Testis (tissue), 3 donors: ENCODE results near the gene SDC1. TPM values are rescaled to one million over a fixed set of nuclear protein-coding genes. Genes with fewer than 3 reads are reported as not detected.

Source experiments
- DNase-seq: peaks from one replicate; pipeline ENCODE4 v3.0.0-alpha.2; 2019
- H3K27ac ChIP-seq, 2 donors: fragments of 200-600 bp; sonication (generic); one replicate each; pipeline ENCODE4 v1.5.1; 2019
- H3K27me3 ChIP-seq: fragments of 200-600 bp; sonication (generic); one replicate; pipeline ENCODE4 v1.5.1; 2019
- H3K36me3 ChIP-seq: fragments of 200-600 bp; sonication (generic); one replicate; pipeline ENCODE4 v1.5.1; 2017; ENCODE audit warnings: low read depth; ENCODE audit errors: missing control alignments
- H3K4me1 ChIP-seq: fragments of 200-600 bp; sonication (generic); one replicate; pipeline ENCODE4 v1.5.1; 2019
- H3K4me3 ChIP-seq, 2 donors: fragments of 200-600 bp; sonication (generic); one replicate each; pipeline ENCODE4 v1.5.1; 2017 to 2019
- H3K9me3 ChIP-seq: fragments of 200-600 bp; sonication (generic); one replicate; pipeline ENCODE4 v1.5.1; 2017
- POLR2A ChIP-seq: fragments of 450-650 bp; IDR thresholded peaks from one replicate; pipeline ENCODE4 v1.6.1; 2017; ENCODE audit warnings: antibody characterized with exemption, mild to moderate bottlenecking, moderate library complexity
- WGBS, 2 donors: methylation state at CpG; one replicate each; pipeline ENCODE4 v1.1.5; 2018; 5-methylcytosine and 5-hydroxymethylcytosine counted together
- intact Hi-C: fragments of 100-400 bp; cut with DNase I; formaldehyde crosslinking; loops from one replicate; pipeline ENCODE4 v1.15.1; 2023; ENCODE audit warnings: low total_unique reads
- polyA plus RNA-seq: library from polyadenylated mRNA; stranded (reverse); fragments of 350-450 nt; fragmentation: Illumina TruSeq; extraction: RNeasy Lipid Tissue Mini Kit (QIAGEN cat#74804); gene quantifications from one replicate; pipeline ENCODE4 v1.2.3, GENCODE V29; 2014; ENCODE audit warnings: low read depth, low replicate concordance; ENCODE audit not compliant: insufficient read depth
- total RNA-seq, 2 donors: library from RNA; depleted of rRNA; stranded (reverse); fragments of >200 nt; gene quantifications; one replicate each; pipeline ENCODE4 v1.2.3, GENCODE V29; 2016
- TF ChIP-seq, protein P1 (sequence below), 3 experiments: fragments of 450-650 bp in 2 of 3; fragments of 200-600 bp in 1 of 3; sonication (generic) in 1 of 3; IDR thresholded peaks; one replicate each; pipeline ENCODE4 v1.5.1; 2016 to 2019; ENCODE audit warnings: antibody characterized with exemption in 3 of 3, mild to moderate bottlenecking in 2 of 3, moderate library complexity in 1 of 3

Gene SDC1
- total and polyA plus RNA-seq, 3 donors from 2014 or later, result 8.7 to 11.9 (median 9.2) TPM

DNA sequence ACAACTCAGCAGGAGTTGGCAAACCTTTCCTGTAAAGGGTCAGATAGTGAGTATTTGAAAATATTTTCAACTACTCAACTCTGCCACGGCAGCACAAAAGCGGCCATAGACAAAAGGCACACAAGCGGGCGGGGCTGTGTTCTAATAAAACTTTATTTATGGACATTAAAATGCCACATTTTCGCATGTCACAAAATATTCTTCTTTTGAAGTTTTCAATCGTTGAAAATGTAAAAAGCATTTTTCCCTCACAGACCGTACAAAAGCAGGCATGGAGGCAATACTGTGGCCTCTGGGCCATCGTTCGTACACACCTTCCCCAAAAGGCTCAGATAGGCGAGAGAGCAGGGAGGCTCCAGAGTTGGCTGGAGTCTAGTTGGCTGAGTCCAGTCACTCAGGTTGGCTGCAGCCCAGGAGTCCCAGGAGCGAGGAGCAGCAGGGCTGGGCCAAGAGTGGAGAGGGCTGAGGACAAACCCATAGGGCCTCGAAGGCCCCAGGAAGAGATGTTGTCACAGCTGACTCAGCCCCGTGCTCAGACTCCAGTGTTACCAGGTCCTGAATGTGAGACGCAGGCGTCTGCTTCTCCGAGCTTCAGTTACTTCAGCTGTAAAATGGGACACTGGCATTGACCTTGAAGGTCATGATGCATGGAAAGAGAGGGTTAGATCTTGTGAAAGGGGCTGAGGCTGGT lies 42.5 kb downstream of the SDC1 start:
- peak; percentile 20 for DNase-seq
- WGBS, 2 donors, result 84 to 86% methylated on average over 14 to 16 of the region's 16 CpGs
- Histone ChIP-seq H3K27ac (no peak overlapping the region), H3K36me3 (no peaks in the 10 kb centered on the region), H3K27me3 (no peaks in the 10 kb centered on the region), H3K4me3 (no peak overlapping the region), H3K9me3 (no peaks in the 10 kb centered on the region), H3K4me1 (no peaks in the 10 kb centered on the region)
- TF ChIP-seq POLR2A, result no peak
- TF ChIP-seq, protein P1, sequence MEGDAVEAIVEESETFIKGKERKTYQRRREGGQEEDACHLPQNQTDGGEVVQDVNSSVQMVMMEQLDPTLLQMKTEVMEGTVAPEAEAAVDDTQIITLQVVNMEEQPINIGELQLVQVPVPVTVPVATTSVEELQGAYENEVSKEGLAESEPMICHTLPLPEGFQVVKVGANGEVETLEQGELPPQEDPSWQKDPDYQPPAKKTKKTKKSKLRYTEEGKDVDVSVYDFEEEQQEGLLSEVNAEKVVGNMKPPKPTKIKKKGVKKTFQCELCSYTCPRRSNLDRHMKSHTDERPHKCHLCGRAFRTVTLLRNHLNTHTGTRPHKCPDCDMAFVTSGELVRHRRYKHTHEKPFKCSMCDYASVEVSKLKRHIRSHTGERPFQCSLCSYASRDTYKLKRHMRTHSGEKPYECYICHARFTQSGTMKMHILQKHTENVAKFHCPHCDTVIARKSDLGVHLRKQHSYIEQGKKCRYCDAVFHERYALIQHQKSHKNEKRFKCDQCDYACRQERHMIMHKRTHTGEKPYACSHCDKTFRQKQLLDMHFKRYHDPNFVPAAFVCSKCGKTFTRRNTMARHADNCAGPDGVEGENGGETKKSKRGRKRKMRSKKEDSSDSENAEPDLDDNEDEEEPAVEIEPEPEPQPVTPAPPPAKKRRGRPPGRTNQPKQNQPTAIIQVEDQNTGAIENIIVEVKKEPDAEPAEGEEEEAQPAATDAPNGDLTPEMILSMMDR (IDR thresholded peaks at IDR 0.05), result no peak
- intact Hi-C loops, result no loop called here

DNA sequence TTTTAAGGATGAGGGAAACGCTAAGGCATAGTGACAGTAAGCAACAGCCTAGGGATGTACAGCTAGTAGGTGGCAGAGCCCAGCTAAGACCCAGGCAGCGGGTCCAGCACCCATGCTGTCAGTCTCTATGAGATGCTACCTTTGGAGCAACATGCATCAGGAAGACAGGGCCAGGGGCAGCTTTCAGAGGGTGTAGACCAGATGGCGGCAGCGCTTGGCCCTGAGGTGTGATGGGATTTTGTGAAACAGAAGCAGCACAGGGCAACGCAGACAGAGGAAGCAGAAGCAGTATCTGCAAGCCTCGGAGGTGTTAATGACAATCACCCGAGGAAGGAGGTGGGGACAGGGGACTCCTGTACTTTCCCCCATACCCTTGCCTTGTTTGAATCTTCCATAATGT lies 43.2 kb downstream of the SDC1 start:
- Histone ChIP-seq H3K9me3 (no peaks in the 10 kb centered on the region), H3K4me1 (no peaks in the 10 kb centered on the region), H3K4me3 (no peak overlapping the region), H3K27me3 (no peaks in the 10 kb centered on the region), H3K36me3 (no peaks in the 10 kb centered on the region), H3K27ac (no peak overlapping the region)
- no peak for TF ChIP-seq POLR2A
- TF ChIP-seq, protein P1 (IDR thresholded peaks at IDR 0.05), result no peak
- intact Hi-C loops, result no loop called here
- WGBS, 2 donors, result 88 to 94% methylated on average over 7 of the region's 7 CpGs
- DNase-seq, result no peak

DNA sequence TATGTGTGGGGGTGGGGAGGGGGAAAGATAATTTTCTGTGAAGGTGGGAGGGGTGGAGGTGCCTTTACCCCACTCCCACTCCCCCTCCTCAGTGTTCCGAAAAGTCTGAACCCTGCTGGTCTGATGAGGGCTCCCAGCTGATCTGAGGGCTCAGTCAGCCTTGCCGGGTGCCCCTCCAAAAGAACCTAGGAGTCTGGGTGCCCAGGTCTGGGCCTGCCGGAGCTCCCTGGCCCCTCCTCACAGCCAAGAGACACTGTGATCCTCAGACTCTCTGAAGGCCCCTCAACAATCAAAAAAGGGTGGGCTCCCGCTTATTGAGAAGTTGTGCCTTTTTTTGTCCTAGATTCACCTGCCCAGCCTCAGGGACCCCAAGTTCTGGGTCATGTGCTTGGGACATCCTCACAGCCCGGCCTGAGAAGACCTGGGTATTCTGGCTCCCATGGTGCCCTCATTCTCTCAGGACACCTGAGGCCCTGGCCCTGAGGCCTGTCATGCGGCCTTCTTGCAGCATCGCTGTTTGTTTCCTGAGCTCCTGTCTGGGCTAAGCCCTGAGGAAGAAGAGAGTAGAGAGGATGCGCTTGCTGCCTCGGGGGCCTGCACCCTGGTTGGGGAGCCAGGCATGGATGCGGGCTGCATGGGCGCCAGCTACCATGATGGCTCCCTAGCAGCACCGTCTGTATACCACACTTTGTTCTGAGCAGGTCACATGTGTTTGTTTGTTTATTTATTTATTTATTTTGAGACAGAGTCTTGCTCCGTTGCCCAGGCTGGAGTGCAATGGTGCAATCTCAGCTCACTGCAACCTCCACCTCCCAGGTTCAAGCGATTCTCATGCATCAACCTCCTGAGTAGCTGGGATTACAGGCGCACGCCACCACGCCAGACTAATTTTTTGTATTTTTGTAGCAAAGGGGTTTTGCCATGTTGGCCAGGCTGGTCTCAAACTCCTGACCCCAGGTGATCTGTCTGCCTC lies 44.0 kb downstream of the SDC1 start:
- intact Hi-C loops, result no loop called here
- no peak overlapping the region for H3K27ac ChIP-seq
- no peak for DNase-seq

DNA sequence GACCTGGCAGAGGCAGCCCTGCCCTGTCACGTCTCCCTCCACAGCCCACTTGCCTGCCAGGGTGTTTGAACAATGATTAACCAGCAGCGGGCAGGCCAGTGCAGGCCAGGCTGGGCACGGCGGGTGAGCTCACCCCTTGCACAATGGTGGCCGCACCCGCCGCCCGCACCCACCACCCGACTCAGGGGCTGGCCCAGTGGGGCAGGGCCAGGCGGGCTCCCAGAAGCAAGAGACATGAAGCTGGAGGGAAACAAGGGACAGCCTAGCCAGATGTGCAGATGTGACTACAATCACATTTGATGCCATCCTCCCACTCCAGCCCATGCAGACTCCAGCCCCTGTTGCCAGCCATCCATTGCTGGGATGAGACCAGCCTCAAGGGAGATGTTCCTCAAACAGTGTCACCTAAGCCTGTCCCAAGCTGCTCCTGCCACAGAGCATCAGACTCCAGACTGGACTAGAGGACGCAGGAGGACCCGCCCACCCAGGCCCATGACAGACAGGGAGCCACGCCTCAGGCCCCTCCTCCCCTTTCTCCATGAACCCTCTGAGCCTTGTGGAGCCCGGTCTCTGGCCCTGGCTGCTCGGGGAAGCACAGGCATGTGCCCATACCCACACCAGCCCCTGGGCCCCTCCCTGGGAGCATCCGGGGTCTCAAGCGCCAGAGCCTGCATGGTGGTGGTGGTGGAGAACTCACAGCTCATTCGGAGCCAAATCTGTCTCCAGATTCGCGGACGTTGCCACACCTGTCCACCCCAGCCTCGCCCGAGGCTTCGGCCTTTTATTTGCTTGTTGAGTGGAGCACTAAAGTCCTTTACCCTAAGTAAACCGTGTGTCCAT lies 45.0 kb downstream of the SDC1 start:
- H3K27ac ChIP-seq, result no peak overlapping the region
- intact Hi-C loops, result no loop called here

More for the DNA sequence above, 44.0 kb downstream of the SDC1 start:
- H3K4me3 ChIP-seq, result no peak overlapping the region
- no peak for TF ChIP-seq POLR2A
- TF ChIP-seq, protein P1 (IDR thresholded peaks at IDR 0.05), result no peak
- H3K4me1 ChIP-seq, result no peaks in the 10 kb centered on the region
- no peaks in the 10 kb centered on the region for H3K36me3 ChIP-seq
- 94% methylated on average over 16 to 17 of the region's 17 CpGs for WGBS, 2 donors
- H3K9me3 ChIP-seq, result no peaks in the 10 kb centered on the region
- H3K27me3 ChIP-seq, result no peaks in the 10 kb centered on the region

More for the DNA sequence above, 45.0 kb downstream of the SDC1 start:
- H3K4me3 ChIP-seq, result no peak overlapping the region
- no peaks in the 10 kb centered on the region for H3K9me3 ChIP-seq
- no peaks in the 10 kb centered on the region for H3K27me3 ChIP-seq
- no peaks in the 10 kb centered on the region for H3K36me3 ChIP-seq
- 88 to 90% methylated on average over 14 to 24 of the region's 25 CpGs for WGBS, 2 donors
- TF ChIP-seq, protein P1 (IDR thresholded peaks at IDR 0.05), result no peak
- TF ChIP-seq POLR2A, result no peak
- no peak for DNase-seq
- H3K4me1 ChIP-seq, result no peaks in the 10 kb centered on the region
